A549 (cell line): ENCODE measurements around the gene LAPTM5. TPM values are rescaled to one million over a fixed set of nuclear protein-coding genes. Genes with fewer than 3 reads are reported as not detected.

ENCODE experiments used
- ATAC-seq, 2 experiments: fragments of 200-7000 bp in 1 of 2; fragments of >200 bp in 1 of 2; cut with Nextera tagmentation in 1 of 2; cut with Tn5 transposase in 1 of 2; 3 replicates each; pipeline versions ENCODE4 v1.8.0 to v1.9.1; 2018 to 2020; ENCODE audit warnings: mild to moderate bottlenecking in 1 of 2, moderate library complexity in 1 of 2
- CTCF ChIA-PET: fragments of 300-600 bp; sonication (Branson Sonifier 250); formaldehyde crosslinking; extraction: SDS; loops from one replicate; lab custom pipeline; 2021; ENCODE audit warnings: antibody characterized with exemption, inconsistent platforms; lab: Yijun Ruan, JAX
- POLR2A ChIA-PET: fragments of 350-600 bp; formaldehyde crosslinking; extraction: SDS; loops from one replicate; lab custom pipeline; 2021; ENCODE audit warnings: antibody characterized with exemption, inconsistent platforms; lab: Yijun Ruan, JAX
- DNase-seq, 2 experiments: peaks; one replicate each; pipeline versions ENCODE4 v3.0.0 to v3.0.0-alpha.2; 2011 to 2016; ENCODE audit warnings: low read depth in 1 of 2, low spot score in 1 of 2
- FAIRE-seq: peaks from 2 replicates; lab custom pipeline; 2011; peaks lifted over from hg19 to GRCh38; lab: Jason Lieb, UNC
- H3K27ac ChIP-seq, 2 experiments: fragments of >200 bp; sonication (Bioruptor Twin); formaldehyde crosslinking; 3 replicates each; pipeline ENCODE4 v1.5.1; 2016 to 2017
- H3K4me1 ChIP-seq: fragments of >200 bp; sonication (Bioruptor Twin); formaldehyde crosslinking; 3 replicates; pipeline ENCODE4 v1.6.1; 2016
- H3K4me2 ChIP-seq: fragments of >200 bp; sonication (Bioruptor Twin); formaldehyde crosslinking; 3 replicates; pipeline ENCODE4 v1.6.1; 2016
- H3K4me3 ChIP-seq: fragments of >200 bp; sonication (Bioruptor Twin); formaldehyde crosslinking; 3 replicates; pipeline ENCODE4 v1.5.1; 2016
- H3K9me3 ChIP-seq: fragments of >200 bp; sonication (Bioruptor Twin); formaldehyde crosslinking; 3 replicates; pipeline ENCODE4 v1.6.1; 2016
- BCL3 ChIP-seq: fragments of >200 bp; sonication (Bioruptor Twin); formaldehyde crosslinking; IDR thresholded peaks from 3 replicates; pipeline ENCODE4 v1.6.1; 2016
- BHLHE40 ChIP-seq: IDR thresholded peaks from 2 replicates; pipeline ENCODE4 v1.6.1; 2012; ENCODE audit warnings: low read depth, low read length, inconsistent platforms
- CHD2 ChIP-seq: fragments of 150-350 bp; IDR thresholded peaks from 2 replicates; pipeline ENCODE4 v1.6.1; 2014; ENCODE audit warnings: low read length; ENCODE audit not compliant: partially characterized antibody
- EHF ChIP-seq: fragments of 250-450 bp; sonication (Bioruptor Pico); IDR thresholded peaks from 2 replicates; pipeline ENCODE4 v1.5.0; 2020; ENCODE audit warnings: mild to moderate bottlenecking
- FOSL2 ChIP-seq, 2 experiments: fragments of 450-650 bp in 1 of 2; fragments of >200 bp in 1 of 2; sonication (Bioruptor Twin) in 1 of 2; formaldehyde crosslinking; IDR thresholded peaks; 2 replicates each; pipeline versions ENCODE4 v1.5.0 to v1.6.1; 2016 to 2020; ENCODE audit warnings: mild to moderate bottlenecking in 1 of 2, moderate library complexity in 1 of 2
- FOXS1 ChIP-seq: fragments of 250-450 bp; sonication (Bioruptor Pico); IDR thresholded peaks from 2 replicates; pipeline ENCODE4 v1.5.0; 2020; ENCODE audit warnings: mild to moderate bottlenecking, moderate library complexity
- GATA3 ChIP-seq: IDR thresholded peaks from 2 replicates; pipeline ENCODE4 v1.6.1; 2012; ENCODE audit warnings: borderline replicate concordance
- HDAC2 ChIP-seq: fragments of 200-600 bp; sonication (generic); IDR thresholded peaks from 2 replicates; pipeline ENCODE4 v1.6.1; 2016
- HES2 ChIP-seq: fragments of >200 bp; sonication (Bioruptor Twin); formaldehyde crosslinking; IDR thresholded peaks from 2 replicates; pipeline ENCODE4 v1.6.1; 2016
- HEYL ChIP-seq: fragments of 250-450 bp; sonication (Bioruptor Pico); IDR thresholded peaks from 2 replicates; pipeline ENCODE4 v1.8.0; 2021; ENCODE audit warnings: mild to moderate bottlenecking, moderate library complexity
- MAX ChIP-seq: IDR thresholded peaks from 2 replicates; pipeline ENCODE4 v1.6.1; 2012
- MYC ChIP-seq: IDR thresholded peaks from 2 replicates; pipeline ENCODE4 v1.6.1; 2012; ENCODE audit warnings: mild to moderate bottlenecking, inconsistent platforms, low read length, improper control_type of control experiment, borderline replicate concordance
- NFE2L2 ChIP-seq: fragments of 150-350 bp; conservative IDR thresholded peaks from 2 replicates; pipeline ENCODE4 v1.6.1; 2014; ENCODE audit warnings: low read length
- NR3C1 ChIP-seq: fragments of >200 bp; sonication (Bioruptor Twin); formaldehyde crosslinking; IDR thresholded peaks from 3 replicates; pipeline ENCODE4 v1.6.1; 2017
- PBX3 ChIP-seq: IDR thresholded peaks from 2 replicates; pipeline ENCODE4 v1.6.1; 2012
- POLR2A ChIP-seq: IDR thresholded peaks from 2 replicates; pipeline ENCODE4 v1.6.1; 2012; ENCODE audit warnings: mild to moderate bottlenecking, low read length
- POLR2AphosphoS2 ChIP-seq: conservative IDR thresholded peaks from 2 replicates; pipeline ENCODE4 v1.6.1; 2012; ENCODE audit warnings: low read length, improper control_type of control experiment, inconsistent platforms
- RAD21 ChIP-seq, 2 experiments: fragments of >200 bp in 1 of 2; sonication (Bioruptor Twin) in 1 of 2; formaldehyde crosslinking in 1 of 2; IDR thresholded peaks in 1 of 2; conservative IDR thresholded peaks in 1 of 2; 2 replicates in 1 of 2; 3 replicates in 1 of 2; pipeline ENCODE4 v1.6.1; 2012 to 2018; ENCODE audit warnings: inconsistent platforms in 1 of 2
- RARB ChIP-seq: fragments of 250-450 bp; sonication (Bioruptor Pico); IDR thresholded peaks from 2 replicates; pipeline ENCODE4 v1.8.0; 2021; ENCODE audit warnings: mild to moderate bottlenecking, moderate library complexity
- RNF2 ChIP-seq: fragments of 200-600 bp; sonication (generic); IDR thresholded peaks from 2 replicates; pipeline ENCODE4 v1.6.1; 2016; ENCODE audit warnings: low read depth, mild to moderate bottlenecking, antibody characterized with exemption, moderate library complexity, borderline replicate concordance
- SREBF2 ChIP-seq: fragments of 450-650 bp; IDR thresholded peaks from 2 replicates; pipeline ENCODE4 v1.6.1; 2014; ENCODE audit warnings: mild to moderate bottlenecking, moderate library complexity
- USF2 ChIP-seq: fragments of 450-650 bp; IDR thresholded peaks from 2 replicates; pipeline ENCODE4 v1.6.1; 2014; ENCODE audit warnings: antibody characterized with exemption
- ZC3H11A ChIP-seq: fragments of 450-650 bp; IDR thresholded peaks from 2 replicates; pipeline ENCODE4 v1.6.1; 2014; ENCODE audit warnings: antibody characterized with exemption, mild to moderate bottlenecking
- ZSCAN20 ChIP-seq: fragments of 250-450 bp; sonication (Bioruptor Pico); IDR thresholded peaks from 2 replicates; pipeline ENCODE4 v1.8.0; 2022; ENCODE audit warnings: mild to moderate bottlenecking, moderate library complexity
- WGBS: methylation state at CpG from one replicate; pipeline ENCODE4 v1.1.6; 2017; ENCODE audit errors: missing lambda C conversion rate; 5-methylcytosine and 5-hydroxymethylcytosine counted together
- polyA plus RNA-seq, 4 experiments: library from polyadenylated mRNA; depleted of rRNA in 3 of 4; stranded (reverse); fragments of >200 nt; fragmentation: RNase III in 1 of 4; extraction: RNeasy Plus Mini Kit Qiagen cat#74134 plus additional on column Dnase treatment in 1 of 4; gene quantifications; 2 replicates in 3 of 4; 3 replicates in 1 of 4; pipeline ENCODE4 v1.2.3, GENCODE V29; 2011 to 2017
- TF ChIP-seq, protein P1 (sequence below): fragments of 250-450 bp; sonication (Bioruptor Pico); IDR thresholded peaks from 2 replicates; pipeline ENCODE4 v1.5.0; 2020; ENCODE audit warnings: low read depth, mild to moderate bottlenecking, moderate library complexity
- TF ChIP-seq, protein P2 (sequence below): fragments of 150-350 bp; IDR thresholded peaks from 2 replicates; pipeline ENCODE4 v1.6.1; 2014; ENCODE audit warnings: low read depth, mild to moderate bottlenecking, low read length

The LAPTM5 gene
- polyA plus RNA-seq, 2 of the 4 experiments (the other 2 are of a cell fraction), result 0.06 to 0.22 TPM

GRCh38 chr1:30775433-30775975, 17.9 kb upstream of the LAPTM5 start (continued):
- TF ChIP-seq ZSCAN20 (no peak), USF2 (no peak), HES2 (no peak), POLR2AphosphoS2 (no peak), RNF2 (no peak), EHF (no peak), CHD2 (no peak)

DNA sequence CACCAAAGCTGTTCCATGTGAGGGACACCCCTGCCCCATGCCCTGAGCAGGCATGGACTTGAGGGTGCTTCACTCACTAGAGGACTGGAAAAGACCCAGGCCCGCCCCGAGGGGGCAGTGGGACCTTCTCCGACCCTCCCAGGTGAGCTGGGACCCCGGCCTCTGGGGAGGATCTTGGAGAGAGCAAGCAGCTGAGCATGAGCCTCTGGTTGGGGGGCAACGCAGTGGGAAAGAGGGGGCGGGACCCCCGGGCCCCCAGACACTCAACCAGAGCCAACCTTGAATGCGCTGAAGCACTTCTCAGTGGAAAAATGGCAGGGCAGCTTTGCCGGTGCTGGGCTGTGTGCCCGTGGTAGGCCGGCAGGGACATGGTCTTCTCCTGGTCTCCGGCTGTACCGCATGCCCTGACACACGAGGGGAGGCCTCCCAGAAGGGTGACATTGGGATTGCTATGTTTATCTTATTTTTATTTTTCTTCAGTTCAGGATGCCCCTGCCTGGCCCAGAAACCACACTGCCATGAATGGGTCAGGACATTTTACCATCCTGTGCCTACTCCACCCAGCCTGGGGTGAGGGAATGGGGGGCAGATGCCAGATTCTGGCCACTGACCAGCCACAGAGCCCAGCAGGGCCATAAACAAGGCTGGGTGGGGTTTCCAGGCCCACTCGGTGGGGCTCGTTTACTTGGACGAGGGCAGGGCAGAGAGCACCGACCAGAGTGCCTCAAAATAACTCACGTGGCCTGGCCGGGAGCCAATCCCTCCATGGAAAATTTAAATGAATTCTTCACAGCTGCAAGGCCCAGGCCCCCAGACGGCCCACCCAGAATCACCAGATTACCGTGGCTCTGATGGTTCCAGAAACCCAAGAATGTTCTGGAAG, 17.2 kb upstream of the LAPTM5 start:
- H3K4me2 ChIP-seq, result no peak overlapping the region
- FAIRE-seq (no peak), ATAC-seq (no peak), DNase-seq (no peak)
- ChIA-PET CTCF (interaction anchor here (1.0 to 1.4 kb wide), 2 partner anchors 27 to 56 kb away, joined by 4 to 10 read pairs; no protein-coding TSS in a partner anchor), POLR2A (no interaction called here)
- H3K27ac ChIP-seq, result no peak overlapping the region
- H3K4me1 ChIP-seq, result no peaks in the 10 kb centered on the region
- H3K9me3 ChIP-seq, result no peaks in the 10 kb centered on the region
- 60% methylated on average over 14 of the region's 22 CpGs for WGBS
- H3K4me3 ChIP-seq, result no peak overlapping the region
- TF ChIP-seq POLR2A (no peak), NFE2L2 (no peak), RARB (no peak), HES2 (no peak), BHLHE40 (no peak), GATA3 (no peak), RAD21 (conservative IDR thresholded peaks at IDR 0.05 in 1 of 2, IDR thresholded peaks at IDR 0.05 in 1 of 2) (no peak), BCL3 (no peak), MYC (no peak), FOXS1 (CRISPR knock-in tag) (no peak), SREBF2 (no peak)
- TF ChIP-seq, protein P1, sequence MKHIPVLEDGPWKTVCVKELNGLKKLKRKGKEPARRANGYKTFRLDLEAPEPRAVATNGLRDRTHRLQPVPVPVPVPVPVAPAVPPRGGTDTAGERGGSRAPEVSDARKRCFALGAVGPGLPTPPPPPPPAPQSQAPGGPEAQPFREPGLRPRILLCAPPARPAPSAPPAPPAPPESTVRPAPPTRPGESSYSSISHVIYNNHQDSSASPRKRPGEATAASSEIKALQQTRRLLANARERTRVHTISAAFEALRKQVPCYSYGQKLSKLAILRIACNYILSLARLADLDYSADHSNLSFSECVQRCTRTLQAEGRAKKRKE, result no peak

- Histone ChIP-seq H3K27ac (no peak overlapping the region), H3K4me3 (no peak overlapping the region), H3K4me1 (no peaks in the 10 kb centered on the region), H3K9me3 (no peaks in the 10 kb centered on the region), H3K4me2 (no peak overlapping the region)
- WGBS, result 66% methylated on average over 7 of the region's 7 CpGs
- ATAC-seq (no peak), DNase-seq (no peak), FAIRE-seq (no peak)
- ChIA-PET CTCF (interaction anchor here (1.0 to 1.4 kb wide), 3 partner anchors 12 to 55 kb away, joined by 4 to 10 read pairs (median 4); no protein-coding TSS in a partner anchor), POLR2A (no interaction called here)
- TF ChIP-seq HDAC2 (no peak), PBX3 (no peak), MAX (no peak), ZC3H11A (no peak), BCL3 (no peak), HEYL (CRISPR knock-in tag) (no peak), NR3C1 (no peak), FOSL2 (IDR thresholded peaks at IDR 0.05) (no peak), FOSL2 (CRISPR knock-in tag; IDR thresholded peaks at IDR 0.05) (no peak)
- TF ChIP-seq, protein P2, sequence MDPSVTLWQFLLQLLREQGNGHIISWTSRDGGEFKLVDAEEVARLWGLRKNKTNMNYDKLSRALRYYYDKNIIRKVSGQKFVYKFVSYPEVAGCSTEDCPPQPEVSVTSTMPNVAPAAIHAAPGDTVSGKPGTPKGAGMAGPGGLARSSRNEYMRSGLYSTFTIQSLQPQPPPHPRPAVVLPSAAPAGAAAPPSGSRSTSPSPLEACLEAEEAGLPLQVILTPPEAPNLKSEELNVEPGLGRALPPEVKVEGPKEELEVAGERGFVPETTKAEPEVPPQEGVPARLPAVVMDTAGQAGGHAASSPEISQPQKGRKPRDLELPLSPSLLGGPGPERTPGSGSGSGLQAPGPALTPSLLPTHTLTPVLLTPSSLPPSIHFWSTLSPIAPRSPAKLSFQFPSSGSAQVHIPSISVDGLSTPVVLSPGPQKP, result no peak
Measured at GRCh38 chr1:30773722-30774358, 16.3 kb upstream of the LAPTM5 start.
